ENCODE data around the gene MIPEP.
"Not testable (repeated sequence)": the region's sequence is repeated elsewhere in the genome, so short reads cannot be mapped to it uniquely, and the experiment has no call there.

MIPEP gene

DNA sequence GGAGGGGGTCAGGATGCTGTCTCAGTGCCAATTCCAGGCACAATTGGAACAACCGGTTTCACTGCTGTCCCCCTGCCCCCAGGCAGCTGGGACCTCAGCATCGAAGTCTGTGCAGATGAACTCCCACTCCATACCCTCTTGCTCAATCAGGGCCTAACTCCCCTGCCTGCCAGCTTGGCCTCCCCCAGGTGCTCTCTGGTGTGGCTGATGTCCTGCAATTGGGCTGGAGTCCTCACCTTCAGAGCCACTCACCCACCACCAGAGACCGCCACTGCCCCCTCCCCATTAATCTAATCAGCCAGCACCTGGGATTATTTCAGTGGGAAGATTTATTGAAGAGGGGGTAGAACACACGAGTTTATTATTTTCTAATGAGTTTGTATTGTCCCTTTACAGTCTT, 118.8 kb downstream of the MIPEP start:
- FAIRE-seq, result no peak

DNA sequence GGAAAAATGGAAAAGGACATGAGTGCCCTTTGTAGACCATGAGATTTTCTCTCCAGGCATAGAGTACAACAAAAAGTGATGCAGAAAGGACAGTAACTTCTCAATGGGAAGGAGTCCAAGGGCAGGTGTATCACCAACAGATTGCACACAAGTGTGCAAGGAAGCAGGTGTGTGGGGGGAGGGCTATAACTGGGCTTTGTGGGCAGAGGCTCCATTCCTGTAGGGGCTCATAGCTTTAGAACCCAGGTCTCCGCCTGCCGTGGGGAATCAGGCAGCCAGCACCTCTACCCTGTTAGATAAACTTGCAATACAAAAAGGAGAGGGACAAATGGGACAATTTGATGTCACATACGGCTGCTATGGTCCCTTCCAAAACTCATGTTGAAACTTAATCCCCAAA, 119.8 kb downstream of the MIPEP start:
- no peak for FAIRE-seq

DNA sequence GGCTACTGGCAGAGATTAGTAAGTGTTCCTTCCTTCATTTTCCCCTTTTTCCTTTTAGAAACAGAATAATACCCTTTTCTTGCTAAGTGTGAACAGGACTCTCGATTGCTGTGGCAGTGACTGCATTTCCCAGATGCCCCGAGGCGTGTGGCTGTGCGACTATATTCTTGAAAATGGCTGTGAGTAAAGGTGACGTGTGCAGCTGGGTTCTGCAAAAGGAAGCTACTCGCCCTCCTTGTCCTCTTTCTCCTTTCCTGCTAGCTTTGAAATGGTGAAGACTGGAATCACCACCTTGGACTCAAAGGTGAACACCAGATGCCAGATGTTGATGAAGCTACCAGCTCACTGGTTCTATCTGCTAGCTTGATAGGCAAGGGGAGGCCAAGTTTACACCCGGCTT, 121.4 kb downstream of the MIPEP start:
- FAIRE-seq, result no peak

DNA sequence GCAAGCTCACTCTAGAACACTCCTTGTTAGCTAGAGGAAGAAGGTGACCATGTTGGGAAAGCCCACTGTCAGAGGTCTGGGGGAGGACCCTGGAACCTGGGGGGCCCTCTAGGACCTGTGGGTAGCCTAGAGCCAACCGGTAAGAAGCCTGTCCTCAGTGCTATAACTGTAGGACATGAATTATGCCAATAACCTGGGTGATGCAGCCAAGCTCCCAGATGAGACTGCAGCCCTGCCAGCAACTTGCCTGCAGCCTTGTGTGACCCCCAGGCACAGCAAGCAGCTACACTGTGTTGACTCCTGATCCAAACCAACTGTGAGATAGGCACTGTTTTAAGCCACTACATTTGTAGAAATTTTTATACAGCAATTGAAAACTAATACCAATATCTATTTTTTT, 122.3 kb downstream of the MIPEP start:
- no peak for FAIRE-seq

DNA sequence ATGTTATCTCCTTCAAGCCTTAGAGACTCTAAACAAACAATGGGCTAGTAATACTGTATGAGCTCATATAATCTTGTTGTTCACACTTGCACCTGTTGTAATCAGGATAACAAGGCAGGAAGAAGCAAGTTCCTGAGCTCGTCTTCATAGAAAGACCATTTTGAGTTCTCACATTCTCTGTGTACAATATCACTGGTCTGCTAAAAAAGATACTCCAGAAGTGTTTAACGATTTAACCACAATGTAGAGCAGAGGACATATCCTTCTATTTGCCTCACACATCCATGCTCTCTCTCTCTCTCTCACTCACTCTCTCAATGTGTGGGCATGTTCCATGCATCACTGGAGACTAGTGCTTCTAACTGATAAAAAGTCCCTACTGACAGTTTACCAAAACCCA, 122.9 kb downstream of the MIPEP start:
- no peak for FAIRE-seq

DNA sequence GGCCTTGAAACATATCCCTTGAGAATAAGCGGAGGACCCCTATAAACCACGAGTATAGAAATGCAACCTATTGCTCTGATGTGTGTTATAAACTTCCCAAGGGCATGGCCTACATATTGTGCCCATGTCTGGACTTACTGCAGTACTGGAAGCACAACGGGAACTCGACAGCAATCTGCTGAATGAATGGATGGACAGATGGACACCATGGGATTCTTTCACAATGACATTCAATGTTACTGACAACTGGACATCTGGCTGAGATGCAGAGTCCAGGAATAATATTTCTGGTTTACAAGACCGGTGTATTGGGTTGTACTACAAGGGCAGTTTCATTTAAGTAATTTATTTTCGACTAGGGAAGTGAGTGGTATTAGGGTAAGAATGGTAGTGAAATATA, 123.7 kb downstream of the MIPEP start:
- FAIRE-seq, result no peak

DNA sequence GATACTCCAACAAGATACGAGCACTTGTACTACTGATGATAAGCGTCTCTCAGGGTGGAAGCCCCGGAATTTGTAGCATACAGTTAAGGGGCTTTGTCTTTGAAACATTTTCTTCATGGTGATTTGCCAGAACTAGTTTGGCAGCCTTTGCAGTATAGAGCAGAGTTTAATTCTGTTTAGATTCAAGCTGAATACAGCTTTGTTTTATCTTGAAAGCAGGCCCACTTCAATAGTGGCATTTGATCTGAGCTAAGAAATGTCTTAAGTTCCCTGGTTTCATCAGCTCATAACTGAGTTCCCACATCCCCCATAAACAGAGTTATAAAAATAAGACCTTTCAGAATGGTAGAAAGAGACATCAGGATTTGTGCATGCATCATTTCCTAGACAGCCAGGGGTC, 125.9 kb downstream of the MIPEP start:
- FAIRE-seq, result no peak

DNA sequence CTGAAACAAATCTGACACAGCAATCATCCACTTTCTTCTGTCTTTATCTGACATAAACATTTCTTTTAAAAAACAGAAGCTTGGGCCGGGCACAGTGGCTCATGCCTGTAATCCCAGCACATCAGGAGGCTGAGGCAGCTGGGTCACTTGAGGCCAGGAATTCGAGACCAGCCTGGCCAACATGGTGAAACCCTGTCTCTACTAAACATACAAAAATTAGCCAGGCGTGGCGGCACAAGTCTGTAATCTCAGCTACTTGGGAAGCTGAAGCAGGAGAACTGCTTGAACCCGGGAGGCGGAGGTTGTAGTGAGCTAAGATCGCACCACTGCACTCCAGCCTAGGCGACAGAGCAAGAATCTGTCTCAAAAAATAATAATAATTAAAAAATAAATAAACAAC, 127.4 kb downstream of the MIPEP start:
- not testable (repeated sequence) for FAIRE-seq

DNA sequence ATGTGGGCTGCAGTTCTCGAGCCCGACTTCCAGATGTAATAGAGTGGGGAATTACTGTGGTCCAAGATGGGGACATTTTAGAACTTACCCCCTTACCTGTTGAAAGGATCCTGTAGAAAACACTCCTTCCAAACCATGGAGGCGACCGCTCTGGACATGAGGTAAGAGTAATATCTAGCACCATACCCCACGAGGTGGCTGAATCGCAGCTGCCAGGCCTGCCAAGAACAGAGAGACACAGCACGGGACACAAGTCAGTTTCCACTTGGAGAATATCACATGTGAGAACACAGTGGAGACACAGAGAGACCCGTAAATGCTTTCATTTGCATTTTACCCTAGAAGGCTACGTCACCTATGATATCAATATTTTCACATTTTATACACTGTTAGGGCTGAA, 129.2 kb downstream of the MIPEP start:
- FAIRE-seq, result no peak

DNA sequence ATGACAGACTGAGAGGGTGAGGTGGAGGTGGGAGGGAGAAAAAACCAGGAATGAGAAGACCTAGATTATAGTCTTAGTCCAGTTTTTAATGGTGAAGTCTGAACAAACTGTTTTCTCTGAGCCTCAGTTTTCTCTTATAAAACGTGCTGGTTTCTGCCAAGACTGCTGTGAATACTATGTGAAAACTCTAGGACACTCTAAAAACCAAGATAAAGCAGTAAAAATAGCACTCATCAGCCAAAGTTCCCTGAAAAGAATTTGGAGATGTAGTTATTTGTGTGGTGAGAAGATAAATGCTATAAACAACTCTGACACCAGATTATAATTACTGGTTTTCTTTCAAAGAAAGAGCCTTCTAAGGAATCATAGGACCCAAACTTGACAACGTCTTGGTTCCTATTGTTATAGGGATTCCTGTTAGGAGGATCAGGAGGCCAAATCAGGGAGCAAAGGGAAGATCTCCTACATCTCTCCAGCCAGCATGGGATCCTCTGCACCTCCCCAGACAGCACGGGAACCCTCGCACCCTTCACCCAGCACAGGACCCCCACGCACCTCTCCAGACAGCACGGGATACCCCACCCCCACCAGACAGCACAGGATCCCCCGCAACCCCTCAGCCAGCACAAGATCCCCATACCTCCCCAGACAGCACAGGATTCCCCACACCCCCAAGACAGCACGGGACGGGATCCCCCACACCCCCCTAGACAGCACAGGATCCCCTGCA, 130.2 kb downstream of the MIPEP start:
- FAIRE-seq, result no peak

DNA sequence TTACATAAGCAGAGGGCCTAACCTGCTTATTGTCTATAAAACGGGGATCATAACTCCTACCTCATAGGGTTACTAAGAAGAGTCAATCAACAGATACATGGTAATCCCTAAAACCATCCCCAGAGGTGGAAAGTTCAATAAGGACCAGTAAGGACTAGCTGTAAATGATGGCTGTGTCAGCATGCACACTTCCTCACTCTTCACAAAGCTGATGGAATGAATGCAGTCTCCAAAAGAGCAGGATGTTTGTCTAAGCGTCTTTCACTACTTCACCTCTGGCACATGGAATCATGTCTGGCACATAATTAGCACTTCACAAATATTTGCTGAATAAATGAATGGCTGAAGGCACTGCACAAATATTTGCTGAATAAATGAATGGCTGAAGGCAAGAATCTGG, 134.2 kb downstream of the MIPEP start:
- no peak for FAIRE-seq

DNA sequence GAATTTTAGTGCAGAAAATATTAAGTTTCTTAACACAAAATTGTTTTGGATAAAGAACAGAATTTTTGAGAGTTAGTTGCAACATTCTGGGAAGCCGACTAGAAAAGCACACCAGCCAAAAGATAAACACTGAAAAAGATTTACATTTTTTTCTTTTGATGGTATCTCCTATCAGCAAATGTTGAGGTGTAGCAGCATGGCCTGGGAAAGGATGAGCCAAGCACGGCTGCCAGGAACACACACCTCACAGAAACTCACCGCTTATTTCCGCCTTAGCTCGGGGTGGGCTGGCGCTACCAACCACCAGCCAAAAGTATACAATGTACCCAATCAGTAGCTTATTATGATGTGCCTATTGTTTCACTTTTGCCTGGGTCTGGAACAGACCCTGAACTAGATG, 134.7 kb downstream of the MIPEP start:
- FAIRE-seq, result no peak

DNA sequence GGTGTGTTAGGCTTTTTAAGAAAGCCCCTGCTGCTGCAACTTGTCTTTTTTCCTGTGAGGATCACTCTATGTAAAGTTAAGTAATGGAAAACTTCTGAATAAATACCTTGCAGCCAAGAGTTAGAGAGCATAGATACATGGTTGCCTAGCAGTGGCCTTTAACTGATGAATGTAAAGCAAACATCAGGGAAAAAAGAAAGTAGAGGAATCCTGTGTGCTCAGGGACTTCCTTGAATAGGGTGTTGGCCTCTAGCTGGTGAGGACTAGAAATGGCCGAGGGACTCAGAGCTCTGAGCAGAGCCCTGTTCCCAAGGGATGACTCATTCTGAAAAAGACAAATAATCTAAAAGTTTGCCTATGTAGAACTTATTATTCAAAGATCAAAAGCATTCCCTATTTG, 135.7 kb downstream of the MIPEP start:
- no peak for FAIRE-seq

DNA sequence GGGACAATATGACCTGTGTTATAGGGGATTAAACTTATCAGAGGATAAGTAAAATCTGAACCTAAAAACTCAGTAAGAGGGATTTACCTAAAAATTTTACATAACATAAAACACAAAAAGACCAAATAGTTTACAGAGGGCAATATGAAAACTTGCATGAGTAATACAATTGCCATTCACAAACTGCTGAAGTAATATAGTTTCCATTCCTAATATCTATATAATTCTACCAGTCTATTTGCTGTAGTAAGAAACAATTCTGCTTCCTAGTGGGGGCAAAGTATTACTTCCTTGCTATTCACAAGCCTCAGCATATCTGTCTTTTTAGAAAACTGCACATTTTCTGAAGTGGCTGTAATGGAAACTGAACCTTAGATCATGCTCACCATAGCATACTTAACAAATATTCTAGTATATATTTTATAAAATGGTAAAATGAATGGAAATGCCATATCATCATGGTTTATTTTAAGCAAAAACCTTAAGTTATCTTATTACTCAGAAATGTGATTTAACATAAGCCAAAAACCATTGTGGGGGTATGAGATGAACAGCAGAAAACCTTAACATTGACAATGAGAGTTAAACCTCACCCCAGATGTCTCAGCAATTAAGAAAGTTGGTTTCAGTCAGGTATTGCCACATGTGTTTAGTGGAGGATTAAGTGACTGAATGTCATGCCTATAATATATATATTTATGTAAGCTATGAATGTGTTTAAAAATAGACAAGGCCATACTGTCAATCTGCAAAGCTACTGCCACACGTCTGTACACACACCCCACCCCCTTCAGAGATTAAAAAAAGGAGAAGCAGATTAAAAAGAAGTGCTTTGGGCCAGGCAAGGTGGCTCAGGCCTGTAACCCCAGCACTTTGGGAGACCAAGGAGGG, 136.8 kb downstream of the MIPEP start:
- FAIRE-seq, result no peak

DNA sequence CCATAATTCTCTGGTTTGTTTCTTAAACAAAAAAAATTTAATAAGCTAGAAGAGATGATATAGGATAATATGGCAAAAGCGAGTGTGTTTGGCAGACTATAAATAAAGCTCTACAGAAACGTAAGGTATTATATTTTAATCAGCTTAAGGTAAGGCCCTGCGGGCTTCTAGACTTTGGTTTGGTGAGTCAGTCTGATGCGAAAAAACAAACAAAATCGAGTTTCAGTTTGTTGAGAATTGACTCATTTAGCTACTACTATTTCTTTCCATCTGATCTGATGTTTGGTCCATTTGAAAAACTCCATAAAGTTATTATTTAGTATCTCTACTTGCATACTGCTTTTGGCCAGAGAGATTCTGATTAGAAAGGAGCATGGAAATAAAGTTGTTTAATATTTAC, 138.0 kb downstream of the MIPEP start:
- no peak for FAIRE-seq

DNA sequence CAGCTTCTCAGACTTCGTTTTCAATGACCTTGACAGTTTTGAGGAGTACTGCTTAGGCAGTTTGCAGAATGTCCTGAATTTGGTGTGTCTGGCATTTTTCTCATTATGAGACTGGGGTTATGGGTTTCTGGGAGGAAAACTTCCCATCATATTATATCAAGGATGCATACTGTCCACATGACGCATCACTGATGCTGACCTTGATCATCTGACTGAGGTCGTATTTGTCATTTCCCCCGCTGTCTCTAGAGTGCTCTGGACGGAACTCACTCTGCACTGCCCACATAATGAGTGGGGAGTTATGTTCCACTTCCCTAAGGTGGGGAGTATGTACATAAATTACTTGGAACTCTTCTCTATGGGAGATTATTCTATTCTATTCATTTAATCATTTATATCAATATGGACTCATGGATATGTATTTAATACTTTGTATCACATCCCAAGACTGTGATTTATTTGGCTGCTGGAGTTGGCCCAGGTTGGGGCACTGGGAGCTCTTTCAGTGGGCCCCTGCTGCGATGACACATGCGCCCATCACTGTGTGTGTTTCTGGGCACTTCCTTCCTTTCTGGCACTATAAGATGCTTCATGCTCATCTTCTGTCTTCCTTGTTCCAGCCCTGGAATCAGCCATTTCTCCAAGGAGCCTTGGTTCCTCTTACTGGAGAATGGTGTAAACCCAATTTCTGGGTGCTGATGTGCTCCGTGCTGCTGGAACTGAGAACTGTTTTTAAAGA, 138.6 kb downstream of the MIPEP start:
- FAIRE-seq, result no peak

DNA sequence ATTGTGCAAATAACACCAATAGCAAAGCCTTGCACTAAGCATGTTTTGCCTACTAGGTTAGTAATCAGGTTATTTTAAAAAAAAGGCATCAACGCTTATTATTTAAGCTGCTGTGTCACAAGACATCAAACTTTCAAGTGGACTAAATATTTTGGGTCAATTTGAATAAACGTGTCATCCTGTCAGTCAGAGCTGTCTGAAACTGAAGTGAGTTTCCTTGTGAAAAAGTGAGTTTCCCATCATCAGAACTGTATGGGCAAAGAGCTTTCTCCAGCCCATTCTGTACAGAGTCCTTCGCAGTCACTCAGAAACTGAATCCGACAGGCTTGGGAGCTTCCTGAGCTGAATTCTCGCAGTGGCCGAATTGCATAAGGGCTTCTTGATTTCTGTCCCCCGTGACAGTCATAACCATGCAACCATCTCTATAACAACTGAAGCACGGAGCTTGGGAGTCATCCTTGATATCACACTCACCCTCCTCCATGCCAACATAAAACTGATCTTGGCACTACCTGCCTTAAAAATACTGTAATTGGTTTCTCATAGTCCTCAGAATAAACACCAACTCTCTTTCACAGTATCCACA, 139.8 kb downstream of the MIPEP start:
- no peak for FAIRE-seq

DNA sequence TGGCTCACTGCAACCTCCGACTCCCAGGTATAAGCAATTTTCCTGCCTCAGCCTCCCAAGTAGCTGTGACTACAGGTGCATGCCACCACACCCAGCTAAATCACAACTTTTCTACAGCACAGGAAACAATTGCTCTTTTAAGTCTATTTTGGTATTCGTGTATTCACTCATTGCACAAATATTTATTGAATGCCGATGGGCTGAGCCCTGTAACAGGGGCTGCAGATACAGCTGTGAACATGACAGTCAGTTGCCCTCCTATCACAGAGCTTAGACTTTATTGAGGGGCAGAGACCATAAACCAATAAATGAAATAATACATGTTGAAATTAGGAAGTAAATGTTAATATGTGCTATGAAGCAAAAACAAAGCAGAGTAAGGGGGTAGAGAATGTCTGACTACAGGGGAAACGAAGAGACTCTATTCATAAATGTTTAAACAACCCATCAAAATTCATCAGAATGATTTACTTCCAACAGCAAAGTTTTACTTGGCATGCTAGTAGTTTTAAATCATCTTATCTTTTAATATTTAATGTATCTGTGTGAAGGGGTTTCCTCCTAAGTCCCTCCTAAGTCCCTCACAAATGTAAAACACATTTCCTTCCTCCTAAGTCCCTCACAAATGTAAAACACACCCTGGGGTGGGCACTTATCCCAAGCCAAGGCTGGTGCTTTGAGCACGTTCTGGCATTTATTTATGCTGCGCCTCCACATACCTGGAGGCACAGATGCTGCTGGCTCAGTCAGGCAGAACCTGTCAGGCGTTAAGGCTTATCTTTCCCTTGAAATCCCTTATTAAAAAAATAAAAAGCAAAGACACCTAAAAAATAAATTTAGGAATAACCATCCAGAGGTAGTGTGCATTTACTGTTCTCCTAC, 140.8 kb downstream of the MIPEP start:
- no peak for FAIRE-seq

DNA sequence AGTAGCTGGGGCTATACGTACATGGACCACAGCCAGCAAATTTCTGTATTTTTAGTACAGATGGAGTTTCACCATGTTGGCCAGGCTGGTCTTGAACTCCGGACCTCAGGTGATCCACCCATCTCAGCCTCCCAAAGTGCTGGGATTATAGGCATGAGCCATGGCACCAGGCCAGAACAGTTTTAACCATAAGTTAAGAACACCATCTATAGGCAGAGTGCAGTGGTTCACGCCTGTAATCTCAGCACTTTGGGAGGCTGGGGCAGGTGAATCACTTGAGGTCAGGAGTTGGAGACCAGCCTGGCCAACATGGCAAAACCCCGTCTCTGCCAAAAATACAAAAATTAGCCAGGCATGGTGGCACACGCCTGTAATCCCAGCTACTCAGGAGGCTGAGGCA, 143.1 kb downstream of the MIPEP start:
- FAIRE-seq, result not testable (repeated sequence)

DNA sequence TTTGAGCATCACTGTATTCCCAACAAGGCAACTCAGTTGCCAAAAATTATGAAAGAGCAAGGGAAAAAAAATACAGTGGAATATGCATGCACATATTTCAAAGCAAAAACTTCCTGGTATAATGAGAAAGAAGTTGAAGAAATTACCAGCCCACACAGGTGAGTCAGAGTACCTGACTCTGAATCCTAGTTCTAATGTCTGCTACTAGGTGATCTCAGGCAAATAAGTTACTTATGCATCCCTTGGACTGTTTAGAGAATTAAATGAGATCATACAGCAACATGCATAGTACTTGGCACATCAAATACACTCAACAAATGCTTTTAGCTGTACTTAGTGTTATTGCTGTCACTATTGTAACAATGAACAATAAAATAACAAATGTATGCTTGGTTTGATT, 144.9 kb downstream of the MIPEP start:
- FAIRE-seq, result no peak

DNA sequence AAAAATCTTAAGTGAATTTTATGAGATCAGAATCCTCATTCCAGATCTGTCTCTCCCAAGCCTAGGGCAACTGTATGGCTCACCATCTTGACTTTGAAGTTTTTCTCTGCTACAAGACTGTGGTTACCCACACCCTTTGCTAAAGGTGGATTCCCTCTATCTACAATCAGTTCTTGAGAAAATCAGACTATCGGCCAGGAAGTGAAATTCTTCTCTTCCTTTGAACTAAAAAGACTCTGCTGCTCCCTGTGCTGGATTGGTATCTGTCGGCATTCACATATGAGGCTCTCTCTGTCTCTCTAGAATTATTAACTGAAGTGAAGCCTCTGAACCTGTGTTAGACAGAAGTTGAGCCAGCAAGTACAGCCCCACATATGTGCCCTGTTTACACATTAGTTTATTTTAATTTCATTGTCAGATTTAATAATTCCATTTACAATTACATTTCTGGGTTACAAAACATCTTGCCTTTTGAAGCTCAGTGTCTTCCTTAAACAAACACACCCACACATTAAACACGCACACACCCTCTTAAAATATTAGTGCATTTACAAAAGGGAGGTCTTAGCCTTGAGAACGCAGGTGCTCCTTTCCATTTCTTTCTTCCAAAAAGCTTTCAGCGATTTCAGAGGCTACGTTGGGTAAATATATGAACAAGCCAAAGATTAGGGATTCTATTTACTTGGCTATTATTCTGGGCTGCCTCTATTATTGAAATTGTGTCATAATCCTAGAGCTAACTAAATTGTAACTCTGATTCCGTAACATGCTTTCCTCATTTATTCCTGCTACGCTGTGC, 145.7 kb downstream of the MIPEP start:
- no peak for FAIRE-seq

Data from G401.6 (cell line).